Osteoblast (primary cell): Measurements from ENCODE around the gene ARHGEF7. TPM values are rescaled to one million over a fixed set of nuclear protein-coding genes. Genes with fewer than 3 reads are reported as not detected.

Experiments
- DNase-seq: peaks from one replicate; pipeline ENCODE4 v3.0.0; 2011; ENCODE audit warnings: low spot score, mixed read lengths; ENCODE audit not compliant: insufficient read length; ENCODE audit errors: missing footprints
- H2AFZ ChIP-seq: 2 replicates; pipeline ENCODE4 v1.6.0; 2011; ENCODE audit warnings: mild to moderate bottlenecking, low read length
- H3K27ac ChIP-seq: 2 replicates; pipeline ENCODE4 v1.5.1; 2011; ENCODE audit warnings: mild to moderate bottlenecking, low read depth, low read length, moderate library complexity
- H3K27me3 ChIP-seq: 2 replicates; pipeline ENCODE4 v1.6.0; 2012; ENCODE audit warnings: mild to moderate bottlenecking, control low read depth, inconsistent platforms, low read length, moderate library complexity; ENCODE audit not compliant: insufficient read depth
- H3K36me3 ChIP-seq: 2 replicates; pipeline ENCODE4 v1.5.1; 2011; ENCODE audit warnings: mild to moderate bottlenecking, low read length, control low read depth, moderate library complexity; ENCODE audit not compliant: insufficient read depth
- H3K4me1 ChIP-seq: 2 replicates; pipeline ENCODE4 v1.5.1; 2011; ENCODE audit warnings: mild to moderate bottlenecking, low read length, control low read depth, moderate library complexity; ENCODE audit not compliant: insufficient read depth
- H3K4me2 ChIP-seq: 2 replicates; pipeline ENCODE4 v1.6.0; 2011; ENCODE audit warnings: mild to moderate bottlenecking, low read length; ENCODE audit not compliant: insufficient read depth
- H3K4me3 ChIP-seq: fragments of 200-600 bp; sonication (generic); 3 replicates; pipeline ENCODE4 v1.5.1; 2012; ENCODE audit warnings: mild to moderate bottlenecking, low read length, inconsistent platforms; ENCODE audit not compliant: insufficient read depth
- H3K79me2 ChIP-seq: 2 replicates; pipeline ENCODE4 v1.6.0; 2012; ENCODE audit warnings: mild to moderate bottlenecking, low read length, control low read depth, inconsistent platforms; ENCODE audit not compliant: insufficient read depth
- H3K9me3 ChIP-seq: 2 replicates; pipeline ENCODE4 v1.5.1; 2011; ENCODE audit warnings: low read depth, low read length, control low read depth
- H4K20me1 ChIP-seq: 2 replicates; pipeline ENCODE4 v1.6.0; 2012; ENCODE audit warnings: mild to moderate bottlenecking, low read length, control low read depth; ENCODE audit not compliant: insufficient read depth
- total RNA-seq: library from RNA; depleted of rRNA; stranded (reverse); fragments of >200 nt; gene quantifications from 2 replicates; pipeline ENCODE4 v1.2.3, GENCODE V29; 2012
- TF ChIP-seq, protein P1 (sequence below): IDR thresholded peaks from 2 replicates; pipeline ENCODE4 v1.5.1; 2011; ENCODE audit warnings: mild to moderate bottlenecking, low read depth, low read length, moderate library complexity; ENCODE audit errors: extremely low read depth

The ARHGEF7 gene
- total RNA-seq, 1 donor: 27.5 TPM

- H3K36me3 ChIP-seq: no peaks in the 10 kb centered on the region
- TF ChIP-seq, protein P1, sequence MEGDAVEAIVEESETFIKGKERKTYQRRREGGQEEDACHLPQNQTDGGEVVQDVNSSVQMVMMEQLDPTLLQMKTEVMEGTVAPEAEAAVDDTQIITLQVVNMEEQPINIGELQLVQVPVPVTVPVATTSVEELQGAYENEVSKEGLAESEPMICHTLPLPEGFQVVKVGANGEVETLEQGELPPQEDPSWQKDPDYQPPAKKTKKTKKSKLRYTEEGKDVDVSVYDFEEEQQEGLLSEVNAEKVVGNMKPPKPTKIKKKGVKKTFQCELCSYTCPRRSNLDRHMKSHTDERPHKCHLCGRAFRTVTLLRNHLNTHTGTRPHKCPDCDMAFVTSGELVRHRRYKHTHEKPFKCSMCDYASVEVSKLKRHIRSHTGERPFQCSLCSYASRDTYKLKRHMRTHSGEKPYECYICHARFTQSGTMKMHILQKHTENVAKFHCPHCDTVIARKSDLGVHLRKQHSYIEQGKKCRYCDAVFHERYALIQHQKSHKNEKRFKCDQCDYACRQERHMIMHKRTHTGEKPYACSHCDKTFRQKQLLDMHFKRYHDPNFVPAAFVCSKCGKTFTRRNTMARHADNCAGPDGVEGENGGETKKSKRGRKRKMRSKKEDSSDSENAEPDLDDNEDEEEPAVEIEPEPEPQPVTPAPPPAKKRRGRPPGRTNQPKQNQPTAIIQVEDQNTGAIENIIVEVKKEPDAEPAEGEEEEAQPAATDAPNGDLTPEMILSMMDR: no peak
- H3K27me3 ChIP-seq: no peaks in the 10 kb centered on the region
- no peaks in the 10 kb centered on the region for H3K9me3 ChIP-seq
- H3K4me1 ChIP-seq: no peaks in the 10 kb centered on the region
- no peak overlapping the region for H3K27ac ChIP-seq
- H4K20me1 ChIP-seq: no peaks in the 10 kb centered on the region
- H3K79me2 ChIP-seq: no peaks in the 10 kb centered on the region
- no peak for DNase-seq
- H3K4me2 ChIP-seq: no peak overlapping the region
- no peak overlapping the region for H3K4me3 ChIP-seq
- no peak overlapping the region for H2AFZ ChIP-seq
Observed at GRCh38 chr13:111329641-111330040, 214.5 kb downstream of the ARHGEF7 start.

GRCh38 chr13:111330066-111330610 lies 215.0 kb downstream of the ARHGEF7 start:
- no peaks in the 10 kb centered on the region for H3K27me3 ChIP-seq
- H3K4me1 ChIP-seq: no peaks in the 10 kb centered on the region
- no peak overlapping the region for H3K4me2 ChIP-seq
- H4K20me1 ChIP-seq: no peaks in the 10 kb centered on the region
- no peak overlapping the region for H2AFZ ChIP-seq
- H3K4me3 ChIP-seq: no peak overlapping the region
- H3K79me2 ChIP-seq: no peaks in the 10 kb centered on the region
- no peaks in the 10 kb centered on the region for H3K36me3 ChIP-seq
- H3K9me3 ChIP-seq: no peaks in the 10 kb centered on the region
- DNase-seq: no peak
- H3K27ac ChIP-seq: no peak overlapping the region
- TF ChIP-seq, protein P1: no peak

DNA sequence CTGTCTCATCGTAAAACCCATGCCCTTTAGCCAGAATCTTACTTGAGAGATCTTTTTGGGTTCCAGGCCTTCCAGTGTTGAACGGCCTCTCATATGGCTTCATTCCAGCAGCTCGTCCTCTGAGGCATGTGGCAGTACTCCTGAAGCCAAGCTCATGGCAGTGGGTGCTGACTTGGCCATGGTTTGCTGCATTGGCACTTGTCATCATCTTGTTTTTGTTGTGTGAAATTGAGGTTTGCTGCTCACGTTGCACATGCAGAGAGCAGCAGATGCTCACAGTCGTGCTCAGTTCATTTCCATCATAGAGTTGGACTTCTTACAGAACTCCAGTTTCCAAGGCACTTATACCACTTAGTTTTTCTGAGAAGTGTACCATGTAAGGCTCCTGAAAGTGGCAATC lies 220.2 kb downstream of the ARHGEF7 start:
- no peaks in the 10 kb centered on the region for H3K4me1 ChIP-seq
- TF ChIP-seq, protein P1: no peak
- H3K36me3 ChIP-seq: no peaks in the 10 kb centered on the region
- H3K4me2 ChIP-seq: no peak overlapping the region
- no peaks in the 10 kb centered on the region for H4K20me1 ChIP-seq
- H3K79me2 ChIP-seq: no peaks in the 10 kb centered on the region
- H3K27me3 ChIP-seq: no peaks in the 10 kb centered on the region
- no peak overlapping the region for H3K4me3 ChIP-seq
- no peak for DNase-seq
- no peak overlapping the region for H3K27ac ChIP-seq
- H3K9me3 ChIP-seq: no peaks in the 10 kb centered on the region
- no peak overlapping the region for H2AFZ ChIP-seq

- H3K36me3 ChIP-seq: no peaks in the 10 kb centered on the region
- DNase-seq: no peak
- H3K27me3 ChIP-seq: no peaks in the 10 kb centered on the region
- H3K79me2 ChIP-seq: no peaks in the 10 kb centered on the region
- H3K4me1 ChIP-seq: no peaks in the 10 kb centered on the region
- no peak overlapping the region for H2AFZ ChIP-seq
- H3K27ac ChIP-seq: no peak overlapping the region
- H3K4me3 ChIP-seq: no peak overlapping the region
- H4K20me1 ChIP-seq: no peaks in the 10 kb centered on the region
- H3K4me2 ChIP-seq: no peak overlapping the region
- TF ChIP-seq, protein P1: no peak
- H3K9me3 ChIP-seq: no peaks in the 10 kb centered on the region
Observed at GRCh38 chr13:111336666-111337065, 221.6 kb downstream of the ARHGEF7 start.
